ENCODE results near the gene TRIM72. TPM values are rescaled to one million over a fixed set of nuclear protein-coding genes. Genes with fewer than 3 reads are reported as not detected.
"Not testable (repeated sequence)": the region's sequence is repeated elsewhere in the genome, so short reads cannot be mapped to it uniquely, and the experiment has no call there.

The TRIM72 gene
- total RNA-seq, 1 donor from 2014 or later, result 45.4 TPM

GRCh38 chr16:31269541-31269940 is 55.6 kb downstream of the TRIM72 start:
- Histone ChIP-seq H3K4me3 (ENCODE audit: low read length in 3 of 3) (no peak overlapping the region), H3K27me3 (ENCODE audit: control insufficient read depth in 3 of 3, insufficient read depth in 3 of 3, low read length in 3 of 3) (peaks cover 0 to 10% (median 9%) of the 10 kb centered on the region in 3 donors), H3K4me1 (ENCODE audit: control insufficient read depth in 3 of 3, insufficient read depth in 3 of 3, low read length in 3 of 3) (no peaks in the 10 kb centered on the region)

GRCh38 chr16:31269973-31270372 is 56.1 kb downstream of the TRIM72 start:
- H3K36me3 ChIP-seq (ENCODE audit: control insufficient read depth in 3 of 3, insufficient read depth in 3 of 3, low read length in 3 of 3), result not testable (repeated sequence)

More at GRCh38 chr16:31269541-31269940, 55.6 kb downstream of the TRIM72 start:
- no peak overlapping the region for H3K9ac ChIP-seq (ENCODE audit: low read depth in 1 of 3, low read length in 3 of 3)
- H3K27ac ChIP-seq (ENCODE audit: low read depth, low read length), result no peak overlapping the region
- H3K9me3 ChIP-seq (ENCODE audit: control insufficient read depth in 3 of 3, low read length in 3 of 3), result no peaks in the 10 kb centered on the region
- H3K36me3 ChIP-seq (ENCODE audit: control insufficient read depth in 3 of 3, insufficient read depth in 3 of 3, low read length in 3 of 3), result no peaks in the 10 kb centered on the region

GRCh38 chr16:31270795-31271194 is 56.9 kb downstream of the TRIM72 start:
- Histone ChIP-seq H3K27me3 (ENCODE audit: control insufficient read depth in 3 of 3, insufficient read depth in 3 of 3, low read length in 3 of 3) (peaks cover 0 to 5% (median 5%) of the 10 kb centered on the region in 3 donors), H3K4me1 (ENCODE audit: control insufficient read depth in 3 of 3, insufficient read depth in 3 of 3, low read length in 3 of 3) (no peaks in the 10 kb centered on the region), H3K4me3 (ENCODE audit: low read length in 3 of 3) (no peak overlapping the region), H3K9ac (ENCODE audit: low read depth in 1 of 3, low read length in 3 of 3) (no peak overlapping the region), H3K9me3 (ENCODE audit: control insufficient read depth in 3 of 3, low read length in 3 of 3) (no peaks in the 10 kb centered on the region), H3K27ac (ENCODE audit: low read depth, low read length) (no peak overlapping the region), H3K36me3 (ENCODE audit: control insufficient read depth in 3 of 3, insufficient read depth in 3 of 3, low read length in 3 of 3) (no peaks in the 10 kb centered on the region)

More at GRCh38 chr16:31269973-31270372, 56.1 kb downstream of the TRIM72 start:
- H3K4me1 ChIP-seq (ENCODE audit: control insufficient read depth in 3 of 3, insufficient read depth in 3 of 3, low read length in 3 of 3); H3K27ac ChIP-seq (ENCODE audit: low read depth, low read length); H3K27me3 ChIP-seq (ENCODE audit: control insufficient read depth in 3 of 3, insufficient read depth in 3 of 3, low read length in 3 of 3); H3K4me3 ChIP-seq (ENCODE audit: low read length in 3 of 3); H3K9ac ChIP-seq (ENCODE audit: low read depth in 1 of 3, low read length in 3 of 3); H3K9me3 ChIP-seq (ENCODE audit: control insufficient read depth in 3 of 3, low read length in 3 of 3): not testable (repeated sequence)

GRCh38 chr16:31271621-31272190 is 57.8 kb downstream of the TRIM72 start:
- H3K4me1 ChIP-seq (ENCODE audit: control insufficient read depth in 3 of 3, insufficient read depth in 3 of 3, low read length in 3 of 3), result no peaks in the 10 kb centered on the region
- no peak overlapping the region for H3K9ac ChIP-seq (ENCODE audit: low read depth in 1 of 3, low read length in 3 of 3)
- no peaks in the 10 kb centered on the region for H3K36me3 ChIP-seq (ENCODE audit: control insufficient read depth in 3 of 3, insufficient read depth in 3 of 3, low read length in 3 of 3)
- H3K27me3 ChIP-seq (ENCODE audit: control insufficient read depth in 3 of 3, insufficient read depth in 3 of 3, low read length in 3 of 3), result peaks cover 0 to 5% (median 3%) of the 10 kb centered on the region in 3 donors
- H3K4me3 ChIP-seq (ENCODE audit: low read length in 3 of 3), result no peak overlapping the region
- no peak overlapping the region for H3K27ac ChIP-seq (ENCODE audit: low read depth, low read length)
- no peaks in the 10 kb centered on the region for H3K9me3 ChIP-seq (ENCODE audit: control insufficient read depth in 3 of 3, low read length in 3 of 3)

GRCh38 chr16:31273187-31273586 is 59.3 kb downstream of the TRIM72 start:
- Histone ChIP-seq H3K27me3 (ENCODE audit: control insufficient read depth in 3 of 3, insufficient read depth in 3 of 3, low read length in 3 of 3) (peaks cover 0 to 5% (median 3%) of the 10 kb centered on the region in 3 donors), H3K36me3 (ENCODE audit: control insufficient read depth in 3 of 3, insufficient read depth in 3 of 3, low read length in 3 of 3) (no peaks in the 10 kb centered on the region), H3K9me3 (ENCODE audit: control insufficient read depth in 3 of 3, low read length in 3 of 3) (no peaks in the 10 kb centered on the region)

GRCh38 chr16:31273676-31274075 is 59.8 kb downstream of the TRIM72 start:
- H3K27me3 ChIP-seq (ENCODE audit: control insufficient read depth in 3 of 3, insufficient read depth in 3 of 3, low read length in 3 of 3), result peaks cover 0 to 5% (median 3%) of the 10 kb centered on the region in 3 donors
- no peak overlapping the region for H3K9ac ChIP-seq (ENCODE audit: low read depth in 1 of 3, low read length in 3 of 3)

More at GRCh38 chr16:31273187-31273586, 59.3 kb downstream of the TRIM72 start:
- H3K4me3 ChIP-seq (ENCODE audit: low read length in 3 of 3), result no peak overlapping the region
- H3K27ac ChIP-seq (ENCODE audit: low read depth, low read length), result no peak overlapping the region
- H3K9ac ChIP-seq (ENCODE audit: low read depth in 1 of 3, low read length in 3 of 3), result no peak overlapping the region
- no peaks in the 10 kb centered on the region for H3K4me1 ChIP-seq (ENCODE audit: control insufficient read depth in 3 of 3, insufficient read depth in 3 of 3, low read length in 3 of 3)

GRCh38 chr16:31274831-31275816 is 61.2 kb downstream of the TRIM72 start:
- no peaks in the 10 kb centered on the region for H3K36me3 ChIP-seq (ENCODE audit: control insufficient read depth in 3 of 3, insufficient read depth in 3 of 3, low read length in 3 of 3)

More at GRCh38 chr16:31273676-31274075, 59.8 kb downstream of the TRIM72 start:
- Histone ChIP-seq H3K4me1 (ENCODE audit: control insufficient read depth in 3 of 3, insufficient read depth in 3 of 3, low read length in 3 of 3) (no peaks in the 10 kb centered on the region), H3K9me3 (ENCODE audit: control insufficient read depth in 3 of 3, low read length in 3 of 3) (no peaks in the 10 kb centered on the region), H3K36me3 (ENCODE audit: control insufficient read depth in 3 of 3, insufficient read depth in 3 of 3, low read length in 3 of 3) (no peaks in the 10 kb centered on the region), H3K4me3 (ENCODE audit: low read length in 3 of 3) (no peak overlapping the region), H3K27ac (ENCODE audit: low read depth, low read length) (no peak overlapping the region)

GRCh38 chr16:31276600-31276999 is 62.7 kb downstream of the TRIM72 start:
- Histone ChIP-seq H3K9me3 (ENCODE audit: control insufficient read depth in 3 of 3, low read length in 3 of 3) (no peaks in the 10 kb centered on the region), H3K27ac (ENCODE audit: low read depth, low read length) (no peak overlapping the region), H3K27me3 (ENCODE audit: control insufficient read depth in 3 of 3, insufficient read depth in 3 of 3, low read length in 3 of 3) (peaks cover 0 to 5% (median 3%) of the 10 kb centered on the region in 3 donors), H3K36me3 (ENCODE audit: control insufficient read depth in 3 of 3, insufficient read depth in 3 of 3, low read length in 3 of 3) (no peaks in the 10 kb centered on the region), H3K9ac (ENCODE audit: low read depth in 1 of 3, low read length in 3 of 3) (no peak overlapping the region), H3K4me3 (ENCODE audit: low read length in 3 of 3) (no peak overlapping the region), H3K4me1 (ENCODE audit: control insufficient read depth in 3 of 3, insufficient read depth in 3 of 3, low read length in 3 of 3) (no peaks in the 10 kb centered on the region)

More at GRCh38 chr16:31274831-31275816, 61.2 kb downstream of the TRIM72 start:
- Histone ChIP-seq H3K27me3 (ENCODE audit: control insufficient read depth in 3 of 3, insufficient read depth in 3 of 3, low read length in 3 of 3) (peaks cover 0 to 5% (median 3%) of the 10 kb centered on the region in 3 donors), H3K4me1 (ENCODE audit: control insufficient read depth in 3 of 3, insufficient read depth in 3 of 3, low read length in 3 of 3) (no peaks in the 10 kb centered on the region), H3K9ac (ENCODE audit: low read depth in 1 of 3, low read length in 3 of 3) (no peak overlapping the region), H3K9me3 (ENCODE audit: control insufficient read depth in 3 of 3, low read length in 3 of 3) (no peaks in the 10 kb centered on the region), H3K4me3 (ENCODE audit: low read length in 3 of 3) (no peak overlapping the region), H3K27ac (ENCODE audit: low read depth, low read length) (no peak overlapping the region)

GRCh38 chr16:31277659-31278260 is 63.8 kb downstream of the TRIM72 start:
- H3K36me3 ChIP-seq (ENCODE audit: control insufficient read depth in 3 of 3, insufficient read depth in 3 of 3, low read length in 3 of 3), result no peaks in the 10 kb centered on the region
- H3K4me3 ChIP-seq (ENCODE audit: low read length in 3 of 3), result no peak overlapping the region

More at GRCh38 chr16:31277659-31278260, 63.8 kb downstream of the TRIM72 start:
- no peaks in the 10 kb centered on the region for H3K9me3 ChIP-seq (ENCODE audit: control insufficient read depth in 3 of 3, low read length in 3 of 3)
- H3K27ac ChIP-seq (ENCODE audit: low read depth, low read length), result no peak overlapping the region
- H3K27me3 ChIP-seq (ENCODE audit: control insufficient read depth in 3 of 3, insufficient read depth in 3 of 3, low read length in 3 of 3), result no peaks in the 10 kb centered on the region
- H3K4me1 ChIP-seq (ENCODE audit: control insufficient read depth in 3 of 3, insufficient read depth in 3 of 3, low read length in 3 of 3), result no peaks in the 10 kb centered on the region
- no peak overlapping the region for H3K9ac ChIP-seq (ENCODE audit: low read depth in 1 of 3, low read length in 3 of 3)
